Lower leg skin (tissue), 3 donors: Measurements from ENCODE around the gene TCN2.

Experiments
- CTCF ChIP-seq, 3 donors: fragments of 450-650 bp; IDR thresholded peaks; one replicate each; pipeline ENCODE4 v1.5.1; 2016; ENCODE audit warnings: antibody characterized with exemption in 3 of 3, mild to moderate bottlenecking in 3 of 3, moderate library complexity in 2 of 3
- POLR2A ChIP-seq, 2 donors: fragments of 450-650 bp; IDR thresholded peaks; one replicate each; pipeline ENCODE4 v1.6.1; 2016 to 2017; ENCODE audit warnings: antibody characterized with exemption in 2 of 2, mild to moderate bottlenecking in 1 of 2, moderate library complexity in 1 of 2

GRCh38 chr22:30640361-30640760 is 33.4 kb downstream of the TCN2 start:
- TF ChIP-seq CTCF (IDR thresholded peaks at IDR 0.05) (no peak), POLR2A (IDR thresholded peaks at IDR 0.05) (no peak)
